HepG2 (cell line): ENCODE data around the gene APOM. TPM values are rescaled to one million over a fixed set of nuclear protein-coding genes. Genes with fewer than 3 reads are reported as not detected.
A peak's percentile ranks its signal among the peaks of the same experiment; 100 is the strongest.

ENCODE experiments used
- AHR ChIP-seq: IDR thresholded peaks from 2 replicates; pipeline ENCODE4 v1.6.1; 2018; ENCODE audit warnings: missing genetic modification reagents, missing compliant biosample characterization
- BHLHE40 ChIP-seq: IDR thresholded peaks from 2 replicates; pipeline ENCODE4 v1.6.1; 2011; ENCODE audit warnings: low read length, improper control_type of control experiment
- CBX2 ChIP-seq, 2 experiments: fragments of 200-600 bp in 1 of 2; sonication (generic); formaldehyde crosslinking in 1 of 2; IDR thresholded peaks; 2 replicates each; pipeline versions ENCODE4 v1.7.0 to v1.8.1; 2018 to 2022; ENCODE audit warnings: low read depth in 2 of 2, low read length in 1 of 2, mild to moderate bottlenecking in 1 of 2, missing genetic modification reagents in 1 of 2
- FOSL2 ChIP-seq: sonication (generic); formaldehyde crosslinking; IDR thresholded peaks from 2 replicates; pipeline ENCODE4 v1.4.0; 2020; ENCODE audit warnings: missing genetic modification reagents
- FOXA3 ChIP-seq: IDR thresholded peaks from 2 replicates; pipeline ENCODE4 v1.6.1; 2016; ENCODE audit warnings: missing genetic modification reagents, missing compliant biosample characterization
- HES4 ChIP-seq: sonication (generic); formaldehyde crosslinking; IDR thresholded peaks from 2 replicates; pipeline ENCODE4 v1.9.0; 2021; ENCODE audit warnings: mild to moderate bottlenecking, missing genetic modification reagents, borderline replicate concordance
- HNRNPLL ChIP-seq: fragments of 200-400 bp; formaldehyde crosslinking; IDR thresholded peaks from 2 replicates; pipeline ENCODE4 v1.6.1; 2017; ENCODE audit warnings: mild to moderate bottlenecking, low read depth, low read length; ENCODE audit not compliant: poor library complexity, severe bottlenecking
- KAT8 ChIP-seq: IDR thresholded peaks from 2 replicates; pipeline ENCODE4 v1.6.1; 2016; ENCODE audit warnings: missing genetic modification reagents, missing compliant biosample characterization
- KMT2A ChIP-seq: sonication (generic); formaldehyde crosslinking; IDR thresholded peaks from 2 replicates; pipeline ENCODE4 v1.4.0; 2020; ENCODE audit warnings: missing genetic modification reagents
- MAFG ChIP-seq: sonication (generic); formaldehyde crosslinking; IDR thresholded peaks from 2 replicates; pipeline ENCODE4 v1.5.1; 2020; ENCODE audit warnings: mild to moderate bottlenecking, missing genetic modification reagents
- MAFK ChIP-seq, 2 experiments: IDR thresholded peaks in 1 of 2; conservative IDR thresholded peaks in 1 of 2; 2 replicates each; pipeline ENCODE4 v1.6.1; 2011; ENCODE audit warnings: improper control_type of control experiment in 2 of 2, low read length in 2 of 2
- MED8 ChIP-seq: sonication (generic); formaldehyde crosslinking; IDR thresholded peaks from 2 replicates; pipeline ENCODE4 v1.8.1; 2023; ENCODE audit warnings: mild to moderate bottlenecking, missing genetic modification reagents; ENCODE audit not compliant: insufficient replicate concordance
- MIER2 ChIP-seq: IDR thresholded peaks from 2 replicates; pipeline ENCODE4 v1.6.1; 2016; ENCODE audit warnings: missing biosample characterization, missing genetic modification reagents
- NR2F6 ChIP-seq, 2 experiments: IDR thresholded peaks; 2 replicates each; pipeline ENCODE4 v1.6.1; 2016; ENCODE audit warnings: antibody characterized with exemption in 1 of 2, mild to moderate bottlenecking in 1 of 2
- PAWR ChIP-seq: sonication (generic); formaldehyde crosslinking; IDR thresholded peaks from 2 replicates; pipeline ENCODE4 v1.4.0; 2020; ENCODE audit warnings: missing genetic modification reagents, mild to moderate bottlenecking, borderline replicate concordance
- PITX1 ChIP-seq: sonication (generic); formaldehyde crosslinking; IDR thresholded peaks from 2 replicates; pipeline ENCODE4 v1.5.1; 2020; ENCODE audit warnings: mild to moderate bottlenecking, missing genetic modification reagents
- POGZ ChIP-seq: sonication (generic); formaldehyde crosslinking; IDR thresholded peaks from 2 replicates; pipeline ENCODE4 v1.4.0; 2020; ENCODE audit warnings: mild to moderate bottlenecking, missing genetic modification reagents
- RFX1 ChIP-seq: fragments of 450-650 bp; IDR thresholded peaks from 2 replicates; pipeline ENCODE4 v1.6.1; 2017
- TARDBP ChIP-seq: sonication (generic); formaldehyde crosslinking; IDR thresholded peaks from 2 replicates; pipeline ENCODE4 v1.8.0; 2022; ENCODE audit warnings: mild to moderate bottlenecking, missing genetic modification reagents
- TOE1 ChIP-seq: sonication (generic); formaldehyde crosslinking; IDR thresholded peaks from 2 replicates; pipeline ENCODE4 v1.4.0; 2020; ENCODE audit warnings: mild to moderate bottlenecking, missing genetic modification reagents
- ZBTB42 ChIP-seq: sonication (generic); formaldehyde crosslinking; IDR thresholded peaks from 2 replicates; pipeline ENCODE4 v1.5.0; 2020; ENCODE audit warnings: mild to moderate bottlenecking, missing genetic modification reagents
- ZFP62 ChIP-seq: sonication (generic); formaldehyde crosslinking; IDR thresholded peaks from 2 replicates; pipeline ENCODE4 v1.4.0; 2020; ENCODE audit warnings: missing genetic modification reagents
- ZKSCAN1 ChIP-seq: fragments of 150-350 bp; IDR thresholded peaks from 2 replicates; pipeline ENCODE4 v1.6.1; 2014; ENCODE audit warnings: low read length
- ZNF124 ChIP-seq: sonication (generic); formaldehyde crosslinking; IDR thresholded peaks from 2 replicates; pipeline ENCODE4 v1.4.0; 2020; ENCODE audit warnings: missing genetic modification reagents
- ZNF30 ChIP-seq: sonication (generic); formaldehyde crosslinking; IDR thresholded peaks from 2 replicates; pipeline ENCODE4 v1.5.0; 2020; ENCODE audit warnings: mild to moderate bottlenecking, missing genetic modification reagents
- ZNF335 ChIP-seq: sonication (generic); formaldehyde crosslinking; IDR thresholded peaks from 2 replicates; pipeline ENCODE4 v1.4.0; 2020; ENCODE audit warnings: missing genetic modification reagents
- ZNF44 ChIP-seq: sonication (generic); formaldehyde crosslinking; IDR thresholded peaks from 2 replicates; pipeline ENCODE4 v1.5.1; 2020; ENCODE audit warnings: mild to moderate bottlenecking, missing genetic modification reagents
- ZNF570 ChIP-seq: sonication (generic); formaldehyde crosslinking; IDR thresholded peaks from 2 replicates; pipeline ENCODE4 v1.4.0; 2020; ENCODE audit warnings: mild to moderate bottlenecking, missing genetic modification reagents, borderline replicate concordance
- ZNF614 ChIP-seq: IDR thresholded peaks from 2 replicates; pipeline ENCODE4 v1.6.1; 2018; ENCODE audit warnings: missing biosample characterization, missing genetic modification reagents, inconsistent platforms, borderline replicate concordance
- ZNF652 ChIP-seq: IDR thresholded peaks from 2 replicates; pipeline ENCODE4 v1.6.1; 2016; ENCODE audit warnings: low read depth, borderline replicate concordance
- ZNF777 ChIP-seq: sonication (generic); formaldehyde crosslinking; IDR thresholded peaks from 2 replicates; pipeline ENCODE4 v1.4.0; 2020; ENCODE audit warnings: missing genetic modification reagents
- ZNF780A ChIP-seq: sonication (generic); formaldehyde crosslinking; IDR thresholded peaks from 2 replicates; pipeline ENCODE4 v1.8.0; 2022; ENCODE audit warnings: mild to moderate bottlenecking, missing genetic modification reagents, moderate library complexity
- ZSCAN29 ChIP-seq: sonication (generic); formaldehyde crosslinking; conservative IDR thresholded peaks from 2 replicates; pipeline ENCODE4 v1.4.0; 2020; ENCODE audit warnings: mild to moderate bottlenecking, missing genetic modification reagents
- ZSCAN31 ChIP-seq: sonication (generic); formaldehyde crosslinking; IDR thresholded peaks from 2 replicates; pipeline ENCODE4 v1.5.0; 2020; ENCODE audit warnings: low read depth, mild to moderate bottlenecking, missing genetic modification reagents
- polyA plus RNA-seq, 8 experiments: library from polyadenylated mRNA; depleted of rRNA in 3 of 8; stranded (reverse) in 7 of 8; unstranded in 1 of 8; fragments of >200 nt; fragmentation: Illumina TruSeq in 4 of 8; extraction: Trizol in 4 of 8; gene quantifications; 2 replicates each; pipeline versions ENCODE4 v1.2.1 to v1.2.3, GENCODE V29; 2011 to 2016; ENCODE audit warnings: low read depth in 4 of 8, missing spikeins in 1 of 8, mixed read lengths in 1 of 8; ENCODE audit not compliant: insufficient read depth in 1 of 8
- total RNA-seq, 5 experiments: library from RNA; depleted of rRNA; stranded (reverse); fragments of >200 nt; fragmentation: Illumina TruSeq; extraction: Trizol; gene quantifications; 2 replicates each; pipeline ENCODE4 v1.2.3, GENCODE V29; 2016; ENCODE audit warnings: low read depth in 1 of 5

Gene APOM
- total and polyA plus RNA-seq, 2 of the 13 experiments (the other 11 are each of a cell fraction or from before 2014, with no cell fraction given): 98.2 to 1,140 TPM

- no peak for TF ChIP-seq NR2F6 (IDR thresholded peaks at IDR 0.05)
- peak; percentile 53; the same call in 1 of the 2 replicates for TF ChIP-seq NR2F6 (CRISPR knock-in tag; IDR thresholded peaks at IDR 0.05)
- TF ChIP-seq FOSL2: peak; percentile 30; the same call in 1 of the 2 replicates
- TF ChIP-seq POGZ (CRISPR knock-in tag): no peak
- no peak for TF ChIP-seq ZFP62 (CRISPR knock-in tag)
- peak; percentile 98 for TF ChIP-seq ZNF614
- 0 out of 2 replicates have a peak, but pooled peaks have one; percentile 29 for TF ChIP-seq BHLHE40
- TF ChIP-seq TARDBP (CRISPR knock-in tag): peak; percentile 52; the same call in 1 of the 2 replicates
- no peak for TF ChIP-seq MAFG (CRISPR knock-in tag)
- TF ChIP-seq ZSCAN29 (CRISPR knock-in tag): no peak
- peak; percentile 28; the same call in 1 of the 2 replicates for TF ChIP-seq KMT2A (CRISPR knock-in tag)
- TF ChIP-seq PAWR (CRISPR knock-in tag): no peak
- TF ChIP-seq ZNF780A (CRISPR knock-in tag): no peak
- peak; percentile 44; the same call in 1 of the 2 replicates for TF ChIP-seq AHR
- no peak for TF ChIP-seq HES4 (CRISPR knock-in tag)
- no peak for TF ChIP-seq ZNF570 (CRISPR knock-in tag)
- peak; percentile 96 for TF ChIP-seq ZNF335 (CRISPR knock-in tag)
- TF ChIP-seq MED8 (CRISPR knock-in tag): no peak
- TF ChIP-seq ZNF124: 0 out of 2 replicates have a peak, but pooled peaks have one; percentile 45
- no peak for TF ChIP-seq CBX2 (IDR thresholded peaks at IDR 0.05; ENCODE audit: low read depth, low read length)
- TF ChIP-seq CBX2 (CRISPR knock-in tag; IDR thresholded peaks at IDR 0.05; ENCODE audit: low read depth): no peak
- no peak for TF ChIP-seq ZNF30
- TF ChIP-seq MIER2 (CRISPR knock-in tag): peak; percentile 38; the same call in 1 of the 2 replicates
- TF ChIP-seq ZSCAN31 (CRISPR knock-in tag): no peak
- TF ChIP-seq FOXA3 (CRISPR knock-in tag): 0 out of 2 replicates have a peak, but pooled peaks have one; percentile 27
- TF ChIP-seq RFX1: peak; percentile 46; the same call in 1 of the 2 replicates
- TF ChIP-seq ZKSCAN1: 0 out of 2 replicates have a peak, but pooled peaks have one; percentile 24
- no peak for TF ChIP-seq ZNF777 (CRISPR knock-in tag)
- 0 out of 2 replicates have a peak, but pooled peaks have one; percentile 35 for TF ChIP-seq ZNF44 (CRISPR knock-in tag)
- no peak for TF ChIP-seq HNRNPLL
- TF ChIP-seq ZNF652 (CRISPR knock-in tag): peak; percentile 42; the same call in 1 of the 2 replicates
- TF ChIP-seq ZBTB42 (CRISPR knock-in tag): no peak
- TF ChIP-seq PITX1: 0 out of 2 replicates have a peak, but pooled peaks have one; percentile 62
- no peak for TF ChIP-seq TOE1 (CRISPR knock-in tag)
- peak; percentile 58; the same call in 1 of the 2 replicates for TF ChIP-seq KAT8 (CRISPR knock-in tag)
- TF ChIP-seq MAFK (conservative IDR thresholded peaks at IDR 0.05 in 1 of 2, IDR thresholded peaks at IDR 0.05 in 1 of 2; ENCODE audit: low read length in 2 of 2): peak in 1 of 2 experiments; percentile 15; a peak in 1 of 4 replicates
Measured at GRCh38 chr6:31680226-31681134, 24.8 kb downstream of the APOM start, which contains the start of gene LY6G5C (continued).
